GM21619 (cell line): ENCODE results near the gene INVS.
A peak's percentile ranks its signal among the peaks of the same experiment; 100 is the strongest.
"Not testable (repeated sequence)": the region's sequence is repeated elsewhere in the genome, so short reads cannot be mapped to it uniquely, and the experiment has no call there.

Experiments used
- ATAC-seq: cut with Tn5 transposase; IDR thresholded peaks from one replicate; pipeline ENCODE4 v1.9.1; 2021; ENCODE audit not compliant: unreplicated experiment

INVS gene, protein sequence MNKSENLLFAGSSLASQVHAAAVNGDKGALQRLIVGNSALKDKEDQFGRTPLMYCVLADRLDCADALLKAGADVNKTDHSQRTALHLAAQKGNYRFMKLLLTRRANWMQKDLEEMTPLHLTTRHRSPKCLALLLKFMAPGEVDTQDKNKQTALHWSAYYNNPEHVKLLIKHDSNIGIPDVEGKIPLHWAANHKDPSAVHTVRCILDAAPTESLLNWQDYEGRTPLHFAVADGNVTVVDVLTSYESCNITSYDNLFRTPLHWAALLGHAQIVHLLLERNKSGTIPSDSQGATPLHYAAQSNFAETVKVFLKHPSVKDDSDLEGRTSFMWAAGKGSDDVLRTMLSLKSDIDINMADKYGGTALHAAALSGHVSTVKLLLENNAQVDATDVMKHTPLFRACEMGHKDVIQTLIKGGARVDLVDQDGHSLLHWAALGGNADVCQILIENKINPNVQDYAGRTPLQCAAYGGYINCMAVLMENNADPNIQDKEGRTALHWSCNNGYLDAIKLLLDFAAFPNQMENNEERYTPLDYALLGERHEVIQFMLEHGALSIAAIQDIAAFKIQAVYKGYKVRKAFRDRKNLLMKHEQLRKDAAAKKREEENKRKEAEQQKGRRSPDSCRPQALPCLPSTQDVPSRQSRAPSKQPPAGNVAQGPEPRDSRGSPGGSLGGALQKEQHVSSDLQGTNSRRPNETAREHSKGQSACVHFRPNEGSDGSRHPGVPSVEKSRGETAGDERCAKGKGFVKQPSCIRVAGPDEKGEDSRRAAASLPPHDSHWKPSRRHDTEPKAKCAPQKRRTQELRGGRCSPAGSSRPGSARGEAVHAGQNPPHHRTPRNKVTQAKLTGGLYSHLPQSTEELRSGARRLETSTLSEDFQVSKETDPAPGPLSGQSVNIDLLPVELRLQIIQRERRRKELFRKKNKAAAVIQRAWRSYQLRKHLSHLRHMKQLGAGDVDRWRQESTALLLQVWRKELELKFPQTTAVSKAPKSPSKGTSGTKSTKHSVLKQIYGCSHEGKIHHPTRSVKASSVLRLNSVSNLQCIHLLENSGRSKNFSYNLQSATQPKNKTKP

DNA sequence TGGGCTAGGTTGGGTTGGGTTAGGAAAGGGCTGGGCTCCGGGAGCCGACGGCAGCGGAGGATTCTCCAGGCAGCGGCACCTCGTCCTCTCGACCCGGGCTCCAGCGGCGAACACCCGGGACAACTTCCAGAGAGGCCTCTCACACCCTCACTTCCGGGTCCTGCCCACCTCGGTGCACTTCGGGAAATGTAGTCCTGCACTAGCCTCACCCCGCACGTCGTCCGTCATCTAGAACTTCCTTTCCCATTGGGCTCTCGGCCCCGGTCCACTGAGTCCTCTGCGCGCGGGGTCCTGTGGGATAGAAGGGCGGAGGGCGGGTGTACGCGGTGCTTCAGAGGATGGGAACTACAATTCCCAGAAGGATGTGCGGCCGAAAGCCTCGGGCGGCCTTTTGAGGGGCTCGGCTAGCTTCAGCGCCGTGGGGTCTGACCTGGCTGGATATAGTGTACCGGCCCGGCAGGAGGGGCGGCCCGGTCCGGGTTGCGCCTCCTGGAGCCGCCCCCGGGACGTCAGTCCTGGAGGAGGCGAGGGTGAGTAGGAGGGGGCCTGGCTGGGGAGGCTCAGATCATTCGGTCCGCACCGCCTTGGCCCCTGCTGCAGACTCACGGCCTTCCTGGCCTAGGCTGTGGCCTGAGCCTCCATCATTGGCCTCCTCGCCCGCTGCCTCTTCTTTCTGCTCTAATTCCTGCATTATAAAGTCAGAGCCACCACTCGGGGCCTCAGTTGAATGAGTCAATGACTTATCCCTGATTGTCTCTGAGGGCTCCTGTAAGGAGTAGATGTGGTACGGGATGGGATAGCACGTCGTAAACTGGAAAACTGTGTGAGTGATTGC lies at the start of gene INVS, which contains the start of gene ERP44:
TSS of gene INVS (plus strand) at position 357 of the 835 bp plus-strand sequence. CDS start 5,279 bp downstream, outside the sequence.
TSS of gene ERP44 (minus strand) at position 114 of the 835 bp plus-strand sequence. CDS start 160 bp downstream, outside the sequence.
- peak; percentile 97 for ATAC-seq

DNA sequence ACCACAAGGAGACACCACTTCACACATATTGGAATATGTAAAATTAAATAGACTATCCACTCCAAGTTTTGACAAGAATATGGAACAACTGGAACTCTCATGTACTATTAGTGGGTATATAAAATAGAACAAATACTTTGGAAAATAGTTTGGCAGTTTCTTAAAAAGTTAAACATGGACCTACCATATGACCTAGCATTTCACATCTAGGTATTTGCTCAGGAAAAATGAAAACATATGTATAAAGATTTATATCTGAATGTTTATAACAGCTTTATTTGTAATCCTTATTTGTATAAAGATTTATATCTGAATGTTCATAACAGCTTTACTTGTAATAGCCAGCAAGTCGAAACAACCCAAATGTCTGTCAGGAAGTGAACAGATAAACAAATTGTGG lies 49.5 kb upstream of the INVS start:
- no peak for ATAC-seq

DNA sequence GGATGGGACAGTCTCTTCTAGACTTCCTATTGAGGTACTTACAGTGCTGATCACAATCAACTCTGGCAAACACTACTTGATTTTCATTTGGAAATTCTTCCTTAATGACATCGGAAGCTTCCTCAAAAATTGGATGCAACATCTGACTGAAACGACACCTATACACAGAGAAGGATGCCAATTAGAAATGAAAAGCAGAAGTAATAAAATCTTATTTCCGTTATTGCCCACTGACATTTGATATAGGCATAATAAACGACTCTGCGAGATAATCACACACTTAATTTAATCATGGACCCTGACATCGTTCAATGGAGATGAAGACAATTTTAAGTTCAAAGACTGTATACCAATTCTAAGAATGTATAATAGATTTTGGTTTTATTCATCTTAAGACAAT lies 46.7 kb upstream of the INVS start:
- no peak for ATAC-seq

DNA sequence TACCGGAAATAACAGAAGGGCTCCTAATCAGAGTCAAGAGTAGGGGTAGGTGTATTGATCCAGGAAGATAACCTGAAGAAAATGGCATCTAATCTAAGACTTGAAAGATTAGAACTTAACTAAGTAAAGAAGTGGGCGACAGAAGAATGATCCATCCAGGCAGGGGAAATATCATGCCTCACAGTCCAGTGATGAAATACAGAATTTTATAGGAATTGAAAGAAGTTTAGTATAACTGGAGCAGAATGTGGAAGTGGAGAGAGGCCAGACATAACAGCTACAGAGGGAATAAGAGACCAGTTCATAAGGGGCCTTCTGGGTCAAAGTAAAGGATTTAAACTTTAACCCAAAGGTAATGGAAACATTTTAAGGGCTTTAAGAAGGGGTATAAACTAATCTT lies 42.5 kb upstream of the INVS start:
- no peak for ATAC-seq

DNA sequence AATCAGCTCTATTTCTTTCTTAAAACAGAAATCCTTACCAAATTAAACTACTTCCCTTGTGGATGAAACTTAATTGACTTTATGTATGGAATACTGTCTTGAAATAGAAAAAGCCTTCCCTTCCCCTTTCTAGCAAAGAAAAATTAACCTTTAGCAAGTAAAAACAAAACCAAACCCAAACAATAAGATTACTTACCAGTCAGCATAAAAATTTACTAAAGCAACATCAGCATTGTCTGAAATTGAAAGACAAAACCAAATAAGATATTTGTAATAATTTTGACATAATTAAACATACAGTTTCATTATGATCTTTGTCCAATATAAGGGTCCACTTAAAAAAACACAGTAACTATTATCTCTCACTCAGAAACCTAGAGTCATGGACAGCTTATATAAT lies 41.4 kb upstream of the INVS start:
- no peak for ATAC-seq

DNA sequence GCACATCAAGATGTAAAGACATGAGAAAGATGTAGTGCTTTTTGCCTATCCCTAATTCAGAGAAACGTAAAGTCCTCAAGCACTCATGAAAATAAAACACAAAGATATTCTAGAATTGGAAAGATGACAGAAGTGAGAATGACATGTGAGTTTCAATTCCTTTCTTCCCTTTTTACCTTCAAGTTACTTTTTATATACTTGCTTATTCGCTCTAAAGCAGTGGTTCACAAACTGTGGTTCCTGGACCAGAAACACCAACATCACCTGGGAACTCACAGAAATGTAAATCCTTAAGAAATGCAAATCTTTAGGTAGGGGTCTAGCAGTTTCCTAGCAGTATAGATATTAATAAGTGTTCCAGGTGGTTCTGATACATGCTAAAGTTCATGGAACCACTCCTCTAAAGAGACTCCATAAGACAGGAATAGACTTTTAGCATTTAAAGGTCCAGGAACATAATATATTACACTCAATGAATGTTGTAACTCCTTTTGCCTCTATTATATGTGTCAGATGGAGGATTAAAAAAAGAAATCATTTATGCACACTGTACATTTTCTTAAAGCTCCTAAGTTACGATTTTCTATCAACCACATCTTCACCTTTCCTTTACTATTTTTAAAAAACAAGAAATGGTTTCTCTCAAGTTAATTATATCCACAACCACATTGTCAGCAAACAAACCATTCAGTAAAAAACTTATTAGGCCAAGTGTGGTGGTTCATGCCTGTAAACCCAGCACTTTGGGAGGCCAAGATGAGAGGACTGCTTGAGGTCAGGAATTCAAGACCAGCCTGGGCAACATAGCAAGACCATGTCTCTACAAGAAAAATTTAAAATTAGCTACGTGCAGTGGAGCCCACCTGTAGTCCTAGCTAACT lies 40.1 kb upstream of the INVS start:
- ATAC-seq: peak; percentile 81

DNA sequence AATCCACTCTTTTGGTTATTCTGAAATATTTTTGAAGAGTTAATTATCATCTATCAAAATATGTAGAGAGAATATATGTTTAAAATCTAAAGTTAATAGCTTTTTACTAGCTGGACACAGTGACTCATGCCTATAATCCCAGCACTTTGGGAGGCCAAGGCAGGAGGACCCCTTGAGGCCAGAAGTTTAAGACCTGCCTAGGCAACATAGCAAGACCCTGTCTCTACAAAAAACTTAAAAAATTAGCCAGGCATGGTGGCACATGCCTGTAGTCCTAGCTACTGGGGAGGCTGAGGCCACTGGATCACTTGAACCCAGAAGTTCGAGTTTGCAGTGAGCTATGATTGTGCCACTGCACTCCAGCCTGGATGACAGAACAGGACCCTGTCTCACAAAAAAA lies 36.4 kb upstream of the INVS start:
- not testable (repeated sequence) for ATAC-seq

DNA sequence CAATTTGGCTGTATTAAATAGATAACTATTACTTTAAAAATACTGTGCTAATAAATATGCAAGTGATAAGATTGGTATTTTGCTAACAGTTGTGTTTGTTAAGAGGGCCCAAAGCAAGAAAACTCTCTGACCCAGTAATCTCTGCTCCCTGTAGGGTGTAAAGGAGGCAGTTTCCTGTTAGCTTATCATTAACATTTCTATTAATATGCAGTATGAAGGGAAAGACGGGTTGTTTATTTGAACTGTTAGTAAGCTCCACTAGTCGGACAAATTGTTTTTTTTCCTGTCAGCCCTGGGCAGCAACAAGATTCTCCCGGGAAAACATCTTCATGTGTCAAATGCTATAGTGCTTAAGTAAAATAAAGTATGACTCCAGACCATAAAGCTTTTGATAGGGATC lies 35.9 kb upstream of the INVS start:
- ATAC-seq: peak; percentile 31

DNA sequence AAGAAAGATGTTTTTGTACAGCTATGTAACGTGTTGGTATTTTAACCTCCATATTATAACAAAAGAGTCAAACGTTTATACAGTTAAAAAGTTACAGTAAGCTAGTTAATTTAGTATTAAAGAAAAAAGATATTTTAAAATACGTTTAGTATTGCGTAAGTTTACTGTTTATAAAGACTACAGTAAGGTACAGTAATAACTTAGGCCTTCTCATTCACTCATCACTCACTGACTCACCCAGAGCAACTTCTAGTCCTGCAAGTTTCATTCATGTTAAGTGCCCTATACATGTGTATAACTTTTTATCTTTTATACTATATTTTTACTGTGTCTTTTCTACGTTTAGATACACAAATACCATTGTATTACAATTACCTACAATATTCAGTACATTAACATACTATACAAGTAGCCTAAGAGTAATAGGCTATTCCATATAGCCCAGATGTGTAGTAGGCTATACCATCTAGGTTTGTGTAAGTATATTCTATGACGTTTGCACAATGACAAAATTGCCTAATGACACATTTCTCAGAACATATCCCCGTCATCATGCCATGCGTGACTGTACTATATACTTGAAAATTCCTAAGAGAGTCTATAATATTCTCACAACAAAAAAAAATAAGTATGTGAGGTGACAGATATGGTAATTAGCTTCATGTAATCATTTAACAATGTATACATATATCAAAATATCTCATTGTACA lies 34.0 kb upstream of the INVS start:
- no peak for ATAC-seq

DNA sequence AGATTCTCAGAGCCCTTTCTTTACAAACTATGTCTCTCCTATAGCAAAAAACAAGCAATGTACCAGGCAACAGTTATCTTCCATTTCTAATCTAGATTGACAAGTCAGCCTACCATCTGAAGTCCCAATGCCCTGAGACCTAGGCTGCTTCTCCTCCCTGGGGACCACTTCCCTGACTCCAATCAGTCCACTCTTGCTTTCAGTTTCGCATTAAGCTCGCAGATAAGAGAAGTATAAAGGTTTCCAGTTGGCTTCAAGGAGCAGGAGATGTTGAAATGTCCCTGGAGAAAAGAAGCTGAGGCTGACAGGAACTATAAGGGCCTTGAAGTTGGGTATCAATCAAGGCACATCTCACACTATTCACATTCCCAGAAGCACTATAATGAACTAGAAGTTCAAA lies 32.5 kb upstream of the INVS start:
- ATAC-seq: peak; percentile 55

DNA sequence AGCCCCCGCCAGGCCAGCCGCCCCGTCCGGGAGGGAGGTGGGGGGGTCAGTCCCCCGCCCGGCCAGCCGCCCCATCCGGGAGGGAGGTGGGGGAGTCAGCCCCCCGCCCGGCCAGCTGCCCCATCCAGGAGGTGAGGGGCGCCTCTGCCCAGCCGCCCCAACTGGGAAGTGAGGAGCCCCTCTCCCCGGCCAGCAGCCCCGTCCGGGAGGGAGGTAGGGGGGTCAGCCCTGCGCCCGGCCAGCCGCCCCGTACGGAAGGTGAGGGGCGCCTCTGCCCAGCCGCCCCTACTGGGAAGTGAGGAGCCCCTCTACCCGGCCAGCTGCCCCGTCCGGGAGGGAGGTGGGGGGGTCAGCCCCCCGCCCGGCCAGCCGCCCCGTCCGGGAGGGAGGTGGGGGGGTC lies 31.1 kb upstream of the INVS start:
- not testable (repeated sequence) for ATAC-seq

DNA sequence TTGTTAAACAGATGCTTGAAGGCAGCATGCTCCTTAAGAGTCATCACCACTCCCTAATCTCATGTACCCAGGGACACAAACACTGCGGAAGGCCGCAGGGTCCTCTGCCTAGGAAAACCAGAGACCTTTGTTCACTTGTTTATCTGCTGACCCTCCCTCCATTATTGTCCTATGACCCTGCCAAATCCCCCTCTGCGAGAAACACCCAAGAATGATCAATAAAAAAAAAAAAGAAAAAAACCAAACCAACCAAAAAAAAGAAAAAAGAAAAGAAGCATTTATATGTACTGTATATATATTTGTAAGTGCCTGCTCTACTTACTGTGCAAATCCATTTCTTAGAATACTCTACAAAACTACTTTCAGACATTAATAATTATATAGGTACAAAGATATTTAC lies 30.0 kb upstream of the INVS start:
- not testable (repeated sequence) for ATAC-seq

DNA sequence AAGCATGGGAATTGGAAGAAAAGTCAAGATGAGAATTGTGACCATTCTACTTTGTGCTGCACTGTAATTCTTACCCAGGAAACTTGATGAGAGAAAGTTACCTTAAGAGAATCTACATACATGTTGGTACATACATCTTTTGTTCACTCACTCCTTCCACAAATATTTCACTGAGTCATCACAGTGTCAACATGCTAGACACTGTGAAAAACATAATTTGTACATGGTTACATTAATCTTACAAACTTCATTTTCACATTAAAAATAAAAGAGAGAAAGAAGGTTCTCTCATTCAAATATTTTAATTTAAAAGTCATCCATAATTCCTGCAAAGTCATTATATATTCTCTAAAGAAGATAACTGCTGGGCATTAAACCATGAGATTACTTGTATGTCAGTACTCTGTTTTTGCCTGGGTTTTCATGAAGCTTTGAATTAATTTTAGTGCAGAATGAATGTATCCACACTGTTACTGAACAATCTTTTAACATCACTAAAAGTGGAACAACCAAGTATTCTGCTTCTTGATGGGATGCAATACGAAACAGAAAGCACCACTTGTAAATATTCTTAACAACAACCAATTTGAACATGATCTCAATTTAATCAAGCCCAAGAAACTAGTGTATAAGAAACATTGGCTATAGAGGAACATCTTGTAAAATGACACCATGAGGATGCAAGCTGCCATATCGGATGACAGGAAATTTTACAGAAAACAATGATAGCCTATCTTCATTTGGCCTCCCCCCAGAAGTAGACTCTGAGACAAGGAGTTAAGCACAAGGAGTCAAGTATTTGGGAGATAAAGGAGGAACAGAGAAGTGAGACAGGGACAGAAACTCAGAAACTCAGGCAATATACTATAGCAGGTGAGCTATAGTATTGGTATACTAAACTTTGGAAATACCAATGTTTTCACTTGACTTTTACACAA lies 28.7 kb upstream of the INVS start:
- ATAC-seq: no peak

DNA sequence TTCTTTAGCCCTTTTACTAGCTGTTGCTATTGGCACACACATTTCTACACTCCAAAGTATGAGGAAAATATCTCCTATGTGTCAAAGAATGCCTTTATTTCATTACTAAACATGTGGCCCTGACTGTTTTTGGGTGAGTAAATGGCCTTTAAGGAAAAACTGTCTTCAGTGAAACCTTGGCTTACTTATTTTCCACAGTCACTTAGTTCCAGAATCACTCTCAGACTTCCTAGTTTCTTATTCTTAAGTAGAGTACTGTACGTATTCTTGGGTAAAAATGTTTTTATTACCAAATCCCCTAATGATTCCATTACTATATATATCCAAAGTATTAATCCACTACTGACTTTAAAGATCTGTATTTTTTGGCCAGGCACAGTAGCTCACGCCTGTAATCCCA lies 27.8 kb upstream of the INVS start:
- no peak for ATAC-seq

DNA sequence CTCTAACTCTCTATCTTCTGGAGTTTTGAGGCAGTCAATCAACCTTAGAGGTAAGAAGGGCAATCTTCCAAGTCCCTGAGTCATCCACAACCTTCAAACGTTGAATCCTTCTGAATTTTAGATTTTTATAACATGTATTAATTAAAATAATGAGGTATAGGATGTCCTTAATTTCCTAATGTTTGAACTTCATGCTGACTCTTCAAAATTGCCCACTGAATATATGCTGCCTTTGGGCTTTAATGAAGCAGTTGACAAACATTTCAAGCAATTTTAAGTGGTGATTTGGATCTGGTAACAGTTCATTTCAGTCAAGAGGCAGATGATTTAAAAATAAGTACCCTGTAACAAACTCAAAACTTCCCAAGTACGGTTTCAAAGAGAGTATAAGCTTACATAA lies 26.2 kb upstream of the INVS start:
- ATAC-seq: no peak

DNA sequence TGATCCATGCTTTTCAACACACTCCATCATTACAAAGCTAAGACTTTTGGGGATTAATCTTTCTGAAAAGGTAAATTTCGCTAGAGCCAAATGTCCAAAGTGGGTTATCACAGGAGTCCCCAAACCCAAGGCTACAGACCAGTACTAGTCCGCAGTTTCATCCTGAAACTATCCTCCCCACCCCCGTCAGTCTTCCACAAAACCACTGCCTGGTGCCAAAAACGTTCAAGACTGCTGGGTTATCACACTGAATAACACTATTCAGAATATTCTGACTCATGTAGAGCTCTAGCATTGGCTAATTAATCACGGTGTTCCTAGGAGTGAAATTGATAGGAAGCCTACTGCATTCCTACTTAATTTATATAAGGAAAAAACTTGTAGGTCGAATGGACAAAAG lies 24.9 kb upstream of the INVS start:
- no peak for ATAC-seq

DNA sequence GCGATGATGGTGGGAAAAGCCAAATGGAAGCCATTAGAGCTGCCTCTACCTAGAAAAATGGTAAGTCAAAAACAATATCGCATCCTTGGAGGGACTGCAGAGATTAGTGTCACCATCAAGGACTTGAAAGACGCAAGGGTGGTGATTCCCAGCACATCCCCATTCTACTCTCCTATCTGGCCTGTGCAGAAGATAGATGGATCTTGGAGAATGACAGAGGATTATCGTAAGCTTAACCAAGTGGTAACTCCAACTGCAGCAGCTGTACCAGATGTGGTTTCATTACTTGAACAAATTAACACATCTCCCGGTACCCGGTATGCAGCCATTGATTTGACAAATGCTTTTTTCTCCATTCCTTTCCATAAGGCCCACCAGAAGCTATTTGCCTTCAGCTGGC lies 24.1 kb upstream of the INVS start:
- ATAC-seq: no peak

DNA sequence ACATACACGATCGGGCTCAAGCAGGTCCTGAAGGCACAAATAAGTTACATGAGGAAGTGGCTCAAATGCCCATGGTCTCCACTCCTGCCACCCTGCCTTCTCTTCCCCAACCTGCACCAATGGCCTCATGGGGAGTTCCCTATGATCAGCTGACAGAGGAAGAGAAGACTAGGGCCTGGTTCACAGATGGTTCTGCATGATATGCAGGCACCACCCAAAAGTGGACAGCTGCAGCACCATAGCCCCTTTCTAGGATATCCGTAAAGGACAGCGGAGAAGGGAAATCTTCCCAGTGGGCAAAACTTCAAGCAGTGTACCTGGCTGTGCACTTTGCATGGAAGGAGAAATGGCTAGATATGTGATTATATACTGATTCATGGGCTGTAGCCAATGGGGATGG lies 22.8 kb upstream of the INVS start:
- not testable (repeated sequence) for ATAC-seq
